ENCODE measurements around the gene ERCC6L2.
A peak's percentile ranks its signal among the peaks of the same experiment; 100 is the strongest.

Gene ERCC6L2

DNA sequence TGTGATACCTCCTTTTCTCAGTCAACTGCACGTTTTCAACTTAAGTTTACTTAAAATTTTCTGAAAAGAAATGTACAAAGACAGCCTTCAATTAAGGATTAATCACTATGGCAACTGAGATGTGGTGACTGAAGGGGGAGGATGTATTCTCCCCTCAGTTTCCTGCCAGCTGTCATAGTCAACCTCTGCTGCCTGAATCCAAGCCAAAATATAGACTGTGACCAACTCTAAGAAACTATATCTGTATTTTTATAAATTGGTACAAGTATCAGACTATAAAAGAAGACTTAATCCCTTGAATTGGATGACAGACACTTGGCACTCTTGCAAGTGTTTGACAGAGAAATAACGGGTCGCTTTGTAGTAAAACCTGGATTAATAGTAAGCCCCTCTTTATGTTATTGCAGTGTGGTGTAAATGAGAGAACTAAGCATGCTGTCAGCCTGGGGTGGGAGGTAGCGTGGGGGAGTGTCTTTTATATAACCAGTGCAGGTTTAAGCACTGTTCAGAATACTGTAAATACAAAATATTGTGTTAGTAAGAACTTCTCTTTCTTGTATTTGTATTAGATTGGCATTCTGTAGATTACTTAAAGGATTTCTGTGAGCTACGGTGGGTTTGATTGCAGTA lies 106.4 kb downstream of the ERCC6L2 start:
- DNase-seq (ENCODE audit: low spot score), result peak; percentile 27

DNA sequence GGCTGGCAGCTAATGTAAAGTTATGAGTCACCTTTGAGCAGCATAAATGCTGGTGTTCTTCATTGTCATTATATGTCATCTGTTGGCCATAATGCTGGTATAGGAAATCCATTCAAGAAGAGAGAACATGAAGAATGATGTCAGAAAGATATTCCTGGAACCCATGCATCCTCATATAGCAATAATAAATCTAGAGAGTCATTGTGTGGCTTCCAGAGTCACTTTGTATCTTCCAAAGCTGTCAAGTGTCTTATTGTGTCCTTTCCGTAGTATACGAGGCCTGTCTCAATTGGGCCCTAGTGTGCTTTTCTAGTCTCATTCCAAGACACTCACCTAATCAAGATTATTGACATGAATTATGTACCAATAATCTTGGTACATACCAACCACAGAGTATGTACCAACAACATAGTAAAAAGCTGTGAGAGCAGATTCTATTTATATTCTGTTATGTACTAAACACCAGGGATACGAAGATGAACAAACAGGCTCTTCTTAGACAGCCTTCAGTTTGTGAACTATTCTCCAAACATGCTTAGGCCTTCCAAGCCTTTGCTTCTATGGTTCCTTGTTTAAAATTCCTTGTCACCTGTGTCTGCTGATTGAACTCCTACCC lies 110.1 kb downstream of the ERCC6L2 start:
- DNase-seq (ENCODE audit: low spot score), result no peak

DNA sequence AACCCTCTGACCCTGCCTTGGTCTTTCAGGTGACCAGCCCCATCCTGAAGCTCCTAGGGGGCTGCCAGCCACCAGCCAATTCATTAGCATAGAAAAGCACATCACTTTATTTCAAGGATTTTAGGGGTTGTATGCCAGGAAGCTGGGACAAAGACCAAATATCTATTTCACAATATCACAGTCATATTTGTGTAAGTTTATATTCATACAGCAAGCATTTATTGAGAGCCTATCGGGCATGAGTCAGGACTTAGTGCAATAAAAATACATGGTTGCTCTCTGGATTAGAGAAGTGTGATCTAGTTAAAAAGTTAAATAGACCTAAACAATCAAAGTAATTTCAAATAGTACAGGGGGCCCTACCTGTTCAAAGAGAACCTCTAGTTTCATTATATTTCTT lies 113.8 kb downstream of the ERCC6L2 start:
- DNase-seq (ENCODE audit: low spot score), result no peak

DNA sequence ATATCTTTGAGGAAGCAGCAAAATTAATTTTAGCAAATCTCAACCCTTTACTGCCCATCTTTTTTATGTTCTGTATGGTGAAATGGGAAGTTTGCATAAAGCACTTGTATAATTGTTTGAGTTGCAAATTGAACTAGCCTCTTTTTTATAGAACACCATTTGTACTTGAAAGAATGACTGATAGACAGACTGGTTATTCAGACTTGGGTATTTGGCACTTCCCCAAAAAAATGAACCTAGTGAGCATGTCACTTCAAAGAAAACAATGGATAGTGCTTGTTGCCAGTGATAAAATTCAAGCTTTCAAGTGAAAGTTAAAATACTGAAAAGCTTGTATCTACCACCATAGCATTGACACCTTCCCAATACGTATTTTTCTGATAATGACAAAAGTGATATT lies 115.8 kb downstream of the ERCC6L2 start:
- peak; percentile 34 for DNase-seq (ENCODE audit: low spot score)

DNA sequence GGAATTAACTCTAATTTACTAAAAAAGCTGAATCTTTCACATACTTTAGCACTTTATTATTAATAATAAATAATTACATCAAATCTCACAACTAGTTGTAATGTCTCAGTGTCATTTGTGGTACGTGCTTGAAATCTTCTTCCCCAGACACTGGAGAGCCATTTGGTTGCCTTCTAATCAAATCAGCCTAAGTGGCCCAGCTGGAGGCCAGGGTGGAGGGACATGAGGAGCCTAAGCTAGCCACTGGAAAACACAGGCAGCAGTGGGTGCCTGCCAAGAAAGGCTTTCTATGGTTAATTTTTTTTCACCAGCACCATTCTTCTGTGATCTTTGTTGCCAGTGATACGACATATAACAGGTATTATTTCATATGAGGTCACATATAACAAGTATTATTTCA lies 117.0 kb downstream of the ERCC6L2 start:
- DNase-seq (ENCODE audit: low spot score), result no peak

DNA sequence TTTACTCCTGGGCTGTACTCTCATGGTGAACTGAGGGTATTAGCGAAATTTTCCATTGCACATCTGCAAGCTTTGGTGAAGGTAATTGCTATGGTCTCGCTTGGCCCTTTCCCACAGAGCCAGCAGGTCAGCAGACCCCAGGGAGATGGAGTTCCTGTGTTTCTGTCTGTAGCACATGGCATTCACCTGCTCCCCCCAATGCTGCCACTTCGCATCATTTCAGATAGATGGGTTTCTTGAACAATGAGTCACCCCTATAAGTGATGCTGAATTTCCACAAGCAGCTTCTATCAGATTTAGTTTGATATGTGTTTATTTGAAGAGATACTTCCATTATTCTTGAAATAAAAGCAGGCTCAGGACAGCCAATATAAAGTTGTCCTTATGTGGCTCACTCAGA lies 117.8 kb downstream of the ERCC6L2 start:
- DNase-seq (ENCODE audit: low spot score), result no peak

DNA sequence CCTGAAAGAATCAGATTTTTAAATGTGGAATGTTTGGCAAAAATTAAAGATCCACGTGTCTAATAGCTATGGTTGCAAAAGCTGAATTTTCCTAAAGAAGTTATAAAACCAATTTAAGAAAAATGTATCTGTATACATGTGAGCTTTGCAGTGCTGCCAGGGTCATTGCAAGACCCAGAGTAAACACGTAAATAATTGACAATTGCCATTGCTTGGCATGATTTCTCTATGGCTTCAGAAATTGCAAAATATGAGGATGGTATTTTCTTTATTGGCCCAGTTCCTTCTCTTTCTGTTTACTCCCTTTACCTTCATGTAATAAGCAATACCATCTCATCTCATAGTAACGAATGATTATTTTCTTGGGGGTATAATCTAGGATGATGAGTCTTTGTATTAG lies 123.9 kb downstream of the ERCC6L2 start:
- no peak for DNase-seq (ENCODE audit: low spot score)

DNA sequence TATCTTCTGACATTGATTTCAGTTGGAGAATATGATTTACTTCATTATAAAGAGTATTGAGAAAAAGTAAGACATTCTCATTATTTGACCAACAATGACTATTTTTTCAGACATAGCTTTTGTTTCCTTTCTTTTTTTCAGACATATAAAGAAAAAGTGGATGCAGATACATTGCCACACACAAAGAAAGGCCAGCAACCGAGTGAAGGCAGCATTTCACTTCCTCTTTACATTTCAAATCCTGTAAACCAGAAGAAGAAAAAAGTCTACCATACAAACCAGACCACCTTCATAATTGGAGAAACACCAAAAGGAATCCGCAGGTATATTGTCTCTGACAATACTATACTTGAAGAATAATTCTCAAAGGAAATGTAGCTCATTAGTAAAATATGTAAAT lies 128.9 kb downstream of the ERCC6L2 start:
- DNase-seq (ENCODE audit: low spot score), result no peak

DNA sequence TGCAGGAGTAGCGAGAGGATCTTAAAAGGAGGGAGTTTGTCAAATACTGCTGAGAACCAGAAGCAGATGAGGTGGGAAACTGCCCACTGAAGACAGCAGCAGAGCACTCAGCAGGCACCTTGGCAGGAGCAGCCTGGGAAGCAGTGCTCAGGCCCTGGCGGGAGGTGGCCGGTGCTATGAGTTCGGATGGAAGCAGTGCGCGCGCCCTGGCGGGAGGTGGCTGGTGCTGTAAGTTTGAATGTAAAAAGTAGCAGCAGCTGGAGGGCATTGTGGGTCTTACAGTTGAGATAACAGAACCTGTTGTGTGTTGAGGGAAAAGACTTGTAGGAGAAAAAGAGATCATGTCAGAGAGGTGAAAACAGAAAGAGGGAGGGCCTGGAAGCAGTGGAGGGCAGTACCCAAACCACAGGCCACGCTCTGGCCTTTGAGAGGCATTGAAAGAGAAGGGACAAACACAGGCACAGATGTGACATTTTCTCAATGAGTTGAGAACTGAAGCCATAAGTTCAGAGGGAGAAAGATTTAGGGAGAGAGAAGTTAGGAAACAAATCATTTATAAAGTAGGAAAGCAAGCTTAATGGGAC lies 130.9 kb downstream of the ERCC6L2 start:
- DNase-seq (ENCODE audit: low spot score), result no peak

DNA sequence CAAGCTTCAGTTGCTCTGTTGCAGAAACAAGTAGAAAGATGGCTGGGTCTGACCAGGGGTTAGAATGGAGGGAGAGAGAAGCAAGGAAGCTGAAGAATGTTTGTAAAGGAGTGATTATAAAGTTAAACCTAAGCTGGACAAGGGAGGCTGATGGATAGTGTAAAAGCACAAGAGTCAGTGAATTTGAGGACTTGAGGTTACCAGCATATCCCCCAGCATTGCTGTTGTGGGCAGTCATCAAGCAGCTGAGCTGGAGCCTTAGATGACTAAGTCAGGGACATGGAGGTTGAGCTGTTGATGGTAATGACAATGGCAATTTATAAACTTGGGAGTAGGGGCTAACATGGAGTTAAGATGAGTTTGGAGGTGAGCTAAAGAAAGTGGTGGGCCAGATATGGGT lies 131.5 kb downstream of the ERCC6L2 start:
- DNase-seq (ENCODE audit: low spot score), result no peak

DNA sequence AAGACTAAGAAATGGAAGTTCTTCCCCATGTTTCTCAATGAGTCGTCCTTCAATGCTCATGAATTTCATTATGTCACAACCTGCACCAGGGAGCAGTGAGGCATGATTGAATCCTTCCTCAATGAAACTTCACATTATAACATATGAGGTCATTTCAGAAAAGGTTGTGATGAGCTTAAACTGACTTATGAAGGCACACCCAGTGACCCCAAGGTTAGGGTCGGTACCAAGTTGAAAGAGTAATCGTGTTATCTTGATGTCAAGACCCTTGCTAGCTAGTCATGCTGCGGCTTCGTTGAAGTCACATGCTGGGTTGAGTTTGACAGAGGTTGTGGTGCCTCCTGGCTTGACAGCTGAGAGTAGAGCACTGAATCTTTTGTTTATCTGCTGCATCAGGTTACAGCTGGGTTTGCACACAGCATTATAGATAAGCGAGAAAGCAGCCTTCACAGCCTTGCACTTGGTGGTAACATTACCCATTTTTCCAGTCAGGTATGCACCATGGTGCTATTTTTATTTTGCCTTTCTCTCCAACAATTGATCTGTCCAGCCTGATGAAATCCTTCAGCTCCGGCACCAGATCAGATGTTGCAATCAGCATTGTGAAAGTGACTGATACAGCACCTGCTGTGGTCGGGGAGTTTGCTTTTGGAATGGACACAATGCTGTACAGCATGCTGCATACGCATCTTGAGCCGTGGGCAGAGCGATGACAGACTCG lies 133.2 kb downstream of the ERCC6L2 start:
- no peak for DNase-seq (ENCODE audit: low spot score)

DNA sequence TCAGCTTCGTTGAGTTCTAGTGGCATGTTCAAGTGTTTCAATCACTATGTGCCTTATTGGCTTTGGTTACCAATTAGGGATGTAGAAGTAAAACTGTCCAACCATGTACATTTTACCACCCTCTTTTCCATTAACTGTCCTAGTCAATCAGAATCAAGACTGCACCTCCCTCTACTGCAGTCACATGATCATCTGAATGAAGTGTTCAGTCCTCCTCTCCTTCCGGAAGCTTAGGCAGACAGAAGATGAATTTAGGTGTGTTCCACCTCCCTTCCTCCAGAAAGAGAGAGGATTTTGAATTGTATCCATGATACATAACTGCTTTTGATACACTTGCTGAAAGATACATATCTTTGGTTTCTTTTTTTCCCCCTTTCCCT lies 133.7 kb downstream of the ERCC6L2 start:
- DNase-seq (ENCODE audit: low spot score), result no peak

DNA sequence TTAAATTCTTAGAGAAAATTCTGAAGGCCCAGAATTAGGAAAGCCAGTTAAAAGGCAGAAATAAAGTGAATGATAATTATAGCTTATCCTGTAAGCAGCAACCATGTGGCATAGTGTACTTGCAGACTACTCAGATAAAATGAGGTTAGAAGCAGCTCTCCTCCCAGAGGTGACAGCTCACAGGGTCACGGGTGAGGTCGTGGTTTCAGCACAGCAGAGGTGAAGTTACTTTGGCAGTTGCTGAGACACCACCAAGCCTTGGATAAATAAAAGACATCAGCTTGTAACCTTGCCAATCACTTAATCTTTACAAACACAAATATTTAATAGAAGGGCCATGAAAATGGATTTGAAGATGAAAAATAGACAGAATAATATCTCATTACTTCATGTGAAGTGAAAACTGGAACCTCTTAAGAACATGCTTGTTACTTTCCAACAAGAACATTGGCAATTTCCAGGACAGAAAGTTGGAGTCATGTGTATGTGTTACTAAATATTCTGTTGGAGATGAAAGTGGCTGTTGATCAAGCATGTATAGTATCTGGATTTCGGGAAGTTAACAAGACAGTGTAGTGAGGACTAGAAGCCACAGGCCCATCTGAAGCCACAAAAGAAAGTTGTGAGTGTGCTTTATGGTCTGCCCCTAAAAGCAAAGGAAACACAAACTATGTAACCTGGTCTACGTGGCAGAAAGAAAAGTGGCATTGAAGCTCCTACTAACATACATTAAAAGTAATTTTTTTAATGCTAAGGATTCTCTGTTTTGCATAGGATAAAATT lies 134.4 kb downstream of the ERCC6L2 start:
- no peak for DNase-seq (ENCODE audit: low spot score)

DNA sequence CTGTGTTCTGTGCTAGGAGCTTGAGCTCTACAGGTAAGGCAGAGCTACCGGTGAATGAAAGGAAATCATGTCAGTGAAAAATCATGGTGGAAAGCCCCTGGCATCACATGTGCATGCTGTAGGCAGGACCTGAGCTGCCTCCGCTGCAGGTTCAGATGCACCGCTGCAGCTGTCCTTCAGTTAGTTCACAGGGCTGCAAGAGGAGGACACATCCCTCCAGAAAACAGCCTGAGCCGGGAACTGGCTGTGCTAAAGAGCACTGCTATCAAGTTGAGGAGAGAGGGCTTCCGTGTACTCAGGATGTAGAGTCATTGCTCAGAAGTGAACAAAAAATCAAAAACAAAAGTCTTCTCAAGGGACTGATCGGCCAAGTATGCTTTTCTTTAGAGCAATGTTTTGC lies 138.6 kb downstream of the ERCC6L2 start:
- no peak for DNase-seq (ENCODE audit: low spot score)

DNA sequence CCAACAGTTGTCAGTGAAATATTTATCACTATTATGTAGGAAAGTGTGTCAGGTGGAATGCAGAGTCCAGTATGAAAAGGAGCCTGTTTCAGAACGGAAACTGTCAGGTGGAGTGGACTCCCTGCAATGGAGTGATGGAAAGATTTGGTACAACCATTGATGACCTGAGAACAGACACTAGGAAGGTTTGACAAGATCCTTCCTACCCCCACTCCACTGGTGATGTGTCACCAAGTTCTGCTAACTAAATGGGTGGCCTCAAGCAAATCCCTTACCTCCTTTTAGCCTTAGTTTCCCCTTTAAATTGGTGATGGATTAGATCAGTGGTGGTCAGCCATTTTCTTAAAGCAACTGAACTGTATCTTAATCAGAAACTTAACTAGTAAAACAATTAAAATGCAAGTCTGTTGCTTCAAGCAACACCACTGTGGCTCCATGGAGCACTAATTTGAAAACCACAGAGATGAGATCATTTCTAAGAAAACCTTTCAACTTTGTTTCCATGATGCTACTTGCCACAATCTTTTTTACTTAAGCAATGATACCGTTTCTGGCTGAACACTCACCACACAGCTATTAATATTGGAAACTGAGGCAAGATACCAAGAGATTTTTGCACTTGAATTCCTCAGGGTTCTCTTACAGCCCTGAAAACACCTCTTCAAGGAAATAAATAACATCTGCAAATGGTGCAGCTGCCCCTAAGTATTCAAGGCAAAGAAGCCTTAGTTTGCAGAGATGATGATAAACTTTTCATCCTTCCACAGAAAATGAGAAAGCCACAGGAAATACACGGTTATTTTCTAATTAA lies 140.6 kb downstream of the ERCC6L2 start:
- DNase-seq (ENCODE audit: low spot score), result no peak

Data from Ammon's horn (tissue), 1 donor.